ENCODE results near the gene SPOCK1.
"Not testable (repeated sequence)": the region's sequence is repeated elsewhere in the genome, so short reads cannot be mapped to it uniquely, and the experiment has no call there.

Gene SPOCK1

GRCh38 chr5:137266186-137266585 lies 232.9 kb downstream of the SPOCK1 start:
- DNase-seq = no peak

GRCh38 chr5:137265457-137265856 lies 233.7 kb downstream of the SPOCK1 start:
- no peak for DNase-seq

- no peak for DNase-seq
Observed at GRCh38 chr5:137264573-137264972, 234.6 kb downstream of the SPOCK1 start.

GRCh38 chr5:137264041-137264440 lies 235.1 kb downstream of the SPOCK1 start:
- no peak for DNase-seq

GRCh38 chr5:137263371-137264005 lies 235.6 kb downstream of the SPOCK1 start:
- DNase-seq = no peak

GRCh38 chr5:137262818-137263217 lies 236.3 kb downstream of the SPOCK1 start:
- DNase-seq = no peak

GRCh38 chr5:137260820-137261695 lies 238.1 kb downstream of the SPOCK1 start:
- DNase-seq = no peak

- not testable (repeated sequence) for DNase-seq
Observed at GRCh38 chr5:137259115-137259514, 240.0 kb downstream of the SPOCK1 start.

GRCh38 chr5:137254119-137255090 lies 244.7 kb downstream of the SPOCK1 start:
- DNase-seq = peak in 24 of 56 donors; percentile 7 to 64 (median 25)

GRCh38 chr5:137252512-137252911 lies 246.6 kb downstream of the SPOCK1 start:
- no peak for DNase-seq

GRCh38 chr5:137250421-137250820 lies 248.7 kb downstream of the SPOCK1 start:
- peak in 4 of 56 donors; percentile 2 to 11 (median 8) for DNase-seq

- DNase-seq = no peak
Observed at GRCh38 chr5:137248527-137248926, 250.6 kb downstream of the SPOCK1 start.

GRCh38 chr5:137245438-137245837 lies 253.7 kb downstream of the SPOCK1 start:
- DNase-seq = no peak

GRCh38 chr5:137240285-137240684 lies 258.8 kb downstream of the SPOCK1 start:
- DNase-seq = no peak

- DNase-seq = no peak
Observed at GRCh38 chr5:137236849-137237507, 262.1 kb downstream of the SPOCK1 start.

- no peak for DNase-seq
Observed at GRCh38 chr5:137236252-137236651, 262.9 kb downstream of the SPOCK1 start.

- no peak for DNase-seq
Observed at GRCh38 chr5:137234973-137235943, 263.9 kb downstream of the SPOCK1 start.

- no peak for DNase-seq
Observed at GRCh38 chr5:137233726-137234125, 265.4 kb downstream of the SPOCK1 start.

- DNase-seq = not testable (repeated sequence)
Observed at GRCh38 chr5:137233304-137233703, 265.8 kb downstream of the SPOCK1 start.

- no peak for DNase-seq
Observed at GRCh38 chr5:137231540-137231939, 267.6 kb downstream of the SPOCK1 start.

All from nucleus accumbens (tissue), 56 donors.